K562 (cell line): ENCODE data around the gene TBC1D5. TPM values are rescaled to one million over a fixed set of nuclear protein-coding genes. Genes with fewer than 3 reads are reported as not detected.

Experiments
- CREB1 ChIP-seq, 2 experiments: sonication (generic) in 1 of 2; formaldehyde crosslinking in 1 of 2; IDR thresholded peaks; 2 replicates each; pipeline versions ENCODE4 v1.6.1 to v1.8.0; 2012 to 2022; ENCODE audit warnings: inconsistent platforms in 1 of 2, mild to moderate bottlenecking in 1 of 2, missing genetic modification reagents in 1 of 2, moderate library complexity in 1 of 2
- FOXJ2 ChIP-seq: fragments of 200-800 bp; sonication (Bioruptor generic); IDR thresholded peaks from 2 replicates; pipeline ENCODE4 v1.6.1; 2016; ENCODE audit warnings: missing genetic modification characterization, missing compliant biosample characterization
- HDAC6 ChIP-seq: IDR thresholded peaks from 2 replicates; pipeline ENCODE4 v1.6.1; 2012; ENCODE audit warnings: low read depth, mild to moderate bottlenecking, control low read depth, inconsistent platforms, low read length, moderate library complexity
- KDM1A ChIP-seq, 2 experiments: fragments of 450-650 bp; IDR thresholded peaks; 2 replicates each; pipeline ENCODE4 v1.6.1; 2016; ENCODE audit warnings: mild to moderate bottlenecking in 2 of 2
- KLF6 ChIP-seq: fragments of 250-450 bp; sonication (Bioruptor Pico); IDR thresholded peaks from 2 replicates; pipeline ENCODE4 v1.4.0; 2020; ENCODE audit warnings: mild to moderate bottlenecking, moderate library complexity, borderline replicate concordance
- PYGO2 ChIP-seq: fragments of 450-650 bp; IDR thresholded peaks from 2 replicates; pipeline ENCODE4 v1.6.1; 2016; ENCODE audit warnings: mild to moderate bottlenecking, missing genetic modification characterization, moderate library complexity, missing compliant biosample characterization
- SREBF1 ChIP-seq: fragments of 150-350 bp; IDR thresholded peaks from 2 replicates; pipeline ENCODE4 v1.6.1; 2014; ENCODE audit warnings: antibody characterized with exemption, low read depth, low read length, borderline replicate concordance
- THRA ChIP-seq: fragments of 450-650 bp; IDR thresholded peaks from 2 replicates; pipeline ENCODE4 v1.6.1; 2017; ENCODE audit warnings: mild to moderate bottlenecking, moderate library complexity
- ZC3H4 ChIP-seq: sonication (generic); formaldehyde crosslinking; IDR thresholded peaks from 2 replicates; pipeline ENCODE4 v1.9.0; 2021; ENCODE audit warnings: missing genetic modification reagents, borderline replicate concordance
- ZFX ChIP-seq: sonication (generic); formaldehyde crosslinking; IDR thresholded peaks from 2 replicates; pipeline ENCODE4 v1.8.0; 2022; ENCODE audit warnings: mild to moderate bottlenecking, missing genetic modification reagents, moderate library complexity
- ZNF134 ChIP-seq: fragments of 250-450 bp; sonication (Bioruptor Pico); conservative IDR thresholded peaks from 2 replicates; pipeline ENCODE4 v1.4.0; 2020
- ZNF407 ChIP-seq: fragments of 450-650 bp; IDR thresholded peaks from 2 replicates; pipeline ENCODE4 v1.6.1; 2016; ENCODE audit warnings: low read depth
- polyA plus RNA-seq, 8 experiments: library from polyadenylated mRNA; depleted of rRNA in 4 of 8; stranded (reverse) in 5 of 8; unstranded in 3 of 8; fragments of >200 nt; fragmentation: Nextera tagmentation in 2 of 8; fragmentation: Illumina TruSeq in 1 of 8; extraction: Ambion mirVana in 2 of 8; extraction: Trizol in 1 of 8; gene quantifications; 2 replicates each; pipeline versions ENCODE4 v1.2.1 to v1.2.3, GENCODE V29; 2011 to 2014; ENCODE audit warnings: inconsistent platforms in 1 of 8, missing spikeins in 1 of 8
- total RNA-seq, 7 experiments: library from RNA; depleted of rRNA in 6 of 7; stranded (reverse); fragments of >200 nt in 6 of 7; fragmentation: Illumina TruSeq in 2 of 7; extraction: Trizol in 2 of 7; gene quantifications; 2 replicates each; pipeline versions ENCODE4 v1.2.1 to v1.2.3, GENCODE V29; 2011 to 2021; ENCODE audit warnings: low replicate concordance in 1 of 7

The TBC1D5 gene
- total and polyA plus RNA-seq, 9 of the 15 experiments (the other 6 are each of a cell fraction or from before 2014, with no cell fraction given) = 2.9 to 38.1 (median 25.6) TPM

GRCh38 chr3:17640466-17640865 is 102.0 kb downstream of the TBC1D5 start (continued):
- TF ChIP-seq ZNF407 = no peak
- no peak for TF ChIP-seq FOXJ2 (tag)
- no peak for TF ChIP-seq HDAC6
- no peak for TF ChIP-seq THRA
- TF ChIP-seq KLF6 (CRISPR knock-in tag) = no peak
- no peak for TF ChIP-seq CREB1 (IDR thresholded peaks at IDR 0.05)
- no peak for TF ChIP-seq CREB1 (CRISPR knock-in tag; IDR thresholded peaks at IDR 0.05)
- no peak for TF ChIP-seq ZNF134 (CRISPR knock-in tag)
- TF ChIP-seq PYGO2 = no peak
- no peak for TF ChIP-seq ZFX (CRISPR knock-in tag)
- no peak for TF ChIP-seq ZC3H4 (CRISPR knock-in tag)
- TF ChIP-seq SREBF1 = no peak
- TF ChIP-seq KDM1A (IDR thresholded peaks at IDR 0.05) = no peak
- TF ChIP-seq, all 486 proteins: peak for 0
